MCF 10A (cell line): ENCODE results near the gene LIN28B. TPM values are rescaled to one million over a fixed set of nuclear protein-coding genes. Genes with fewer than 3 reads are reported as not detected.

Experiments used
- Bru-seq: library from RNA; stranded (reverse); fragments of 400-500 nt; gene quantifications from one replicate; lab custom pipeline; 2021; lab: Mats Ljungman, UMichigan
- BruChase-seq, 2 experiments: library from RNA; stranded (reverse); fragments of 400-500 nt; gene quantifications; one replicate each; lab custom pipeline; 2021; lab: Mats Ljungman, UMichigan
- BruUV-seq: library from RNA; stranded (reverse); fragments of 400-500 nt; replicated peaks from 2 replicates; lab custom pipeline; 2021; lab: Mats Ljungman, UMichigan
- CTCF ChIA-PET: fragments of 300-600 bp; sonication (Branson Sonifier 250); formaldehyde crosslinking; extraction: SDS; loops from one replicate; lab custom pipeline; 2021; ENCODE audit warnings: antibody characterized with exemption, inconsistent platforms; lab: Yijun Ruan, JAX
- POLR2A ChIA-PET: fragments of 300-600, 350-650 bp; sonication (Branson Sonifier 250); formaldehyde crosslinking; extraction: SDS; loops from one replicate; lab custom pipeline; 2020; ENCODE audit warnings: antibody characterized with exemption, inconsistent platforms; lab: Yijun Ruan, JAX
- DNase-seq: peaks from one replicate; pipeline ENCODE4 v3.0.0-alpha.2; 2018; ENCODE audit not compliant: unreplicated experiment
- H3K27ac Mint-ChIP-seq: one replicate; pipeline ENCODE4 v1.8.0; 2022; ENCODE audit warnings: mild to moderate bottlenecking, low read depth, mixed read lengths; ENCODE audit not compliant: unreplicated experiment
- H3K27me3 Mint-ChIP-seq: one replicate; pipeline ENCODE4 v1.8.0; 2022; ENCODE audit warnings: mixed read lengths; ENCODE audit not compliant: insufficient read depth, unreplicated experiment
- H3K36me3 Mint-ChIP-seq: one replicate; pipeline ENCODE4 v1.8.0; 2022; ENCODE audit warnings: mild to moderate bottlenecking, moderate library complexity, mixed read lengths; ENCODE audit not compliant: insufficient read depth, unreplicated experiment
- H3K4me1 Mint-ChIP-seq: one replicate; pipeline ENCODE4 v1.8.0; 2022; ENCODE audit warnings: mixed read lengths; ENCODE audit not compliant: insufficient read depth, unreplicated experiment
- H3K4me3 Mint-ChIP-seq: one replicate; pipeline ENCODE4 v1.8.0; 2022; ENCODE audit warnings: mild to moderate bottlenecking, moderate library complexity, mixed read lengths; ENCODE audit not compliant: unreplicated experiment
- H3K9me3 Mint-ChIP-seq: one replicate; pipeline ENCODE4 v1.8.0; 2022; ENCODE audit warnings: mixed read lengths; ENCODE audit not compliant: unreplicated experiment
- intact Hi-C: fragments of 100-400 bp; cut with micrococcal nuclease; formaldehyde crosslinking; loops from 2 replicates; pipeline ENCODE4 v1.14.1; 2022
- long read RNA-seq: library from polyadenylated mRNA; stranded (forward); transcript quantifications from one replicate; pipeline ENCODE4 v2.0.0, GENCODE V29; 2022
- total RNA-seq: library from RNA; stranded (reverse); gene quantifications from 2 replicates; pipeline ENCODE4 v1.2.3, GENCODE V29; 2022
- TF ChIP-seq, protein P1 (sequence below): fragments of 200-600 bp; IDR thresholded peaks from one replicate; pipeline ENCODE4 v1.8.0; 2022; ENCODE audit warnings: antibody characterized with exemption, mild to moderate bottlenecking; ENCODE audit not compliant: unreplicated experiment

LIN28B gene
- total RNA-seq, result not detected in 2 replicates
- not detected for Bru-seq, nascent RNA
- not detected for BruChase-seq, experiment 1, labeled RNA remaining after a 6-hour chase
- not detected for BruChase-seq, experiment 2, labeled RNA remaining after a 2-hour chase
- long read RNA-seq, result 0 reads

- CTCF ChIA-PET, result interaction anchor here (0.6 to 1.3 kb wide), 2 partner anchors 19 to 153 kb away, joined by 3 to 4 read pairs; no protein-coding TSS in a partner anchor
- H3K27me3 Mint-ChIP-seq, result peaks cover 81% of the 10 kb centered on the region
- no peaks in the 10 kb centered on the region for H3K4me1 Mint-ChIP-seq
- intact Hi-C loops, result no loop called here
- TF ChIP-seq, protein P1, sequence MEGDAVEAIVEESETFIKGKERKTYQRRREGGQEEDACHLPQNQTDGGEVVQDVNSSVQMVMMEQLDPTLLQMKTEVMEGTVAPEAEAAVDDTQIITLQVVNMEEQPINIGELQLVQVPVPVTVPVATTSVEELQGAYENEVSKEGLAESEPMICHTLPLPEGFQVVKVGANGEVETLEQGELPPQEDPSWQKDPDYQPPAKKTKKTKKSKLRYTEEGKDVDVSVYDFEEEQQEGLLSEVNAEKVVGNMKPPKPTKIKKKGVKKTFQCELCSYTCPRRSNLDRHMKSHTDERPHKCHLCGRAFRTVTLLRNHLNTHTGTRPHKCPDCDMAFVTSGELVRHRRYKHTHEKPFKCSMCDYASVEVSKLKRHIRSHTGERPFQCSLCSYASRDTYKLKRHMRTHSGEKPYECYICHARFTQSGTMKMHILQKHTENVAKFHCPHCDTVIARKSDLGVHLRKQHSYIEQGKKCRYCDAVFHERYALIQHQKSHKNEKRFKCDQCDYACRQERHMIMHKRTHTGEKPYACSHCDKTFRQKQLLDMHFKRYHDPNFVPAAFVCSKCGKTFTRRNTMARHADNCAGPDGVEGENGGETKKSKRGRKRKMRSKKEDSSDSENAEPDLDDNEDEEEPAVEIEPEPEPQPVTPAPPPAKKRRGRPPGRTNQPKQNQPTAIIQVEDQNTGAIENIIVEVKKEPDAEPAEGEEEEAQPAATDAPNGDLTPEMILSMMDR, result no peak
- POLR2A ChIA-PET, result interaction anchor here (1.0 kb wide), 1 partner anchor 10 kb away, joined by 4 read pairs; no protein-coding TSS in a partner anchor
- no peak for DNase-seq
- H3K27ac Mint-ChIP-seq, result no peak within 1 kb of the TSS
- no peaks in the 10 kb centered on the region for H3K9me3 Mint-ChIP-seq
- BruUV-seq, result no TSS peak
- no peak within 1 kb of the TSS for H3K4me3 Mint-ChIP-seq
- H3K36me3 Mint-ChIP-seq, result peaks cover 5% of the 10 kb centered on the region
Measured at GRCh38 chr6:104956731-104957294, at the start of gene LIN28B. LIN28B (plus strand) TSS chr6:104957107; CDS start chr6:104957251, 144 bp downstream.

DNA sequence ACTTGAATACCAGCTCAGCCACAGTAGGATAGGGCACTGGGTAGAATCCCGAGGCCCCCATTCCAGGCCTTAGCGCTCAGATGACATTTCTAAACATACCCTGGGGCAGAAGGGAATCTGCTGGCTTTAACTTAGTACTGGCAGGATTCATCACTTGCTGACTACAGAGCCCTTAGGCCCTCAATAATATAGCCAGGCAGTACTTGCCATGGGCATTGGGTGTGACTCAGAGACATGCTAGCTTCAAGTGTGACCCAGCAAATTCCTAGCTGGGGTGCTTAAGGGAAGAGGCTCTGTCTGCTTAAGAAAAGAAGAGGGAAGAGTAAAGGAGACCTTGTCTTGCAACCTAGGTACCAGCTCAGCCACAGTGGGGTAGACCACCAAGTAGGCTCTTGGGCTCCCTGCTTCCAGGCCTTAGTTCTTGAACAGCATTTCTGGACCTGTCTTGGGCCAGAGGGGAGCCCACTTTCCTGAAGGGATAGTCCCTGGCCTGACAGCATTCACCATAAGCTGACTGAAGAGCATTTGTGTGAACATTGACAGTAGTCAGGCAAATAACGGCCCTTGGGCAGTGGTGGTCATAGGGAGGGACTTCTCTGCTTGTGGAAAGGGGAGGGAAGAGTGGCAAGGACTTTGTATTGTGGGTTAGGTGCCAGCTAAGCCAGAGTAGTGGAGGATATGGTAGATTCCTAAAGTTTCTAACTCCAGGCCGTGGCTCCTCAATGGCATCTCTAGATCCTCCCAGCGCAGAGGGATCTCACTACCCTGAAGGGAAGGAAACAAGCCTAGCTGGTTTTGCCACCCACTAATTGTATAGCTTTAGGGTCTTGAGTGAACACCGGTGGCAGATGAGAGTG is 48.6 kb upstream of the LIN28B start:
- H3K4me1 Mint-ChIP-seq, result peaks cover 6% of the 10 kb centered on the region
- peak; percentile 24 for DNase-seq
- TF ChIP-seq, protein P1, result no peak
- peaks cover 14% of the 10 kb centered on the region for H3K27me3 Mint-ChIP-seq
- no peak overlapping the region for H3K27ac Mint-ChIP-seq
- ChIA-PET POLR2A (interaction anchor here (0.7 to 1.2 kb wide), 2 partner anchors 10 to 162 kb away, joined by 3 read pairs; no protein-coding TSS in a partner anchor), CTCF (interaction anchor here (0.7 to 2.4 kb wide), 5 partner anchors 10 to 381 kb away, joined by 3 to 14 read pairs (median 3); no protein-coding TSS in a partner anchor)
- intact Hi-C loops, result no loop called here
- H3K9me3 Mint-ChIP-seq, result no peaks in the 10 kb centered on the region
- peaks cover 4% of the 10 kb centered on the region for H3K36me3 Mint-ChIP-seq
- no peak overlapping the region for H3K4me3 Mint-ChIP-seq
- no TSS peak for BruUV-seq

GRCh38 chr6:104908888-104909525 is 47.9 kb upstream of the LIN28B start:
- CTCF ChIA-PET, result interaction anchor here (0.7 to 2.4 kb wide), 4 partner anchors 11 to 382 kb away, joined by 3 to 14 read pairs (median 5); no protein-coding TSS in a partner anchor
- intact Hi-C loops, result no loop called here
- peaks cover 6% of the 10 kb centered on the region for H3K4me1 Mint-ChIP-seq
- H3K27ac Mint-ChIP-seq, result no peak overlapping the region
- H3K4me3 Mint-ChIP-seq, result no peak overlapping the region
- BruUV-seq, result no TSS peak
- TF ChIP-seq, protein P1, result no peak
- DNase-seq, result no peak
- POLR2A ChIA-PET, result interaction anchor here (0.7 to 1.4 kb wide), 3 partner anchors 11 to 50 kb away, joined by 3 to 4 read pairs (median 3); no protein-coding TSS in a partner anchor
- H3K9me3 Mint-ChIP-seq, result no peaks in the 10 kb centered on the region
- H3K27me3 Mint-ChIP-seq, result peaks cover 22% of the 10 kb centered on the region
- H3K36me3 Mint-ChIP-seq, result peaks cover 4% of the 10 kb centered on the region
